Measurements from ENCODE around the gene DCLRE1B.

DNA sequence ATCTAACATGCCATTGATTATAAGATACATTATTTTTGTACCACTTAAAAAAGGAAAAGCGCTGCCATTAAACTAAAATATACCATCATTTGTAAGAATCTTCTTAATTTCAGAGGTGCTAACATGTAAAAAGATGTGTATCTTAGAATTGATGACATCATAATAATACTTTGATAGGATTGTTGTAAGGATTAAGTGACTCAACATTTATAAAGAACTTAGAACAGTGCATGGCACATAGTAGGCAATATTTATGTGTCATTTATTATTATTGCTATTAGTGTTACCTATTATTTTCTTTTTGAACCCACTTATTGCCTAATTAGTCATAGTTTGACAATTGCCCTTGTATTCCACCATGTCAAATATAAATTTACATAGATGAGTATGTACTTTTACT, 45.8 kb downstream of the DCLRE1B start:
- TF ChIP-seq, protein P1, sequence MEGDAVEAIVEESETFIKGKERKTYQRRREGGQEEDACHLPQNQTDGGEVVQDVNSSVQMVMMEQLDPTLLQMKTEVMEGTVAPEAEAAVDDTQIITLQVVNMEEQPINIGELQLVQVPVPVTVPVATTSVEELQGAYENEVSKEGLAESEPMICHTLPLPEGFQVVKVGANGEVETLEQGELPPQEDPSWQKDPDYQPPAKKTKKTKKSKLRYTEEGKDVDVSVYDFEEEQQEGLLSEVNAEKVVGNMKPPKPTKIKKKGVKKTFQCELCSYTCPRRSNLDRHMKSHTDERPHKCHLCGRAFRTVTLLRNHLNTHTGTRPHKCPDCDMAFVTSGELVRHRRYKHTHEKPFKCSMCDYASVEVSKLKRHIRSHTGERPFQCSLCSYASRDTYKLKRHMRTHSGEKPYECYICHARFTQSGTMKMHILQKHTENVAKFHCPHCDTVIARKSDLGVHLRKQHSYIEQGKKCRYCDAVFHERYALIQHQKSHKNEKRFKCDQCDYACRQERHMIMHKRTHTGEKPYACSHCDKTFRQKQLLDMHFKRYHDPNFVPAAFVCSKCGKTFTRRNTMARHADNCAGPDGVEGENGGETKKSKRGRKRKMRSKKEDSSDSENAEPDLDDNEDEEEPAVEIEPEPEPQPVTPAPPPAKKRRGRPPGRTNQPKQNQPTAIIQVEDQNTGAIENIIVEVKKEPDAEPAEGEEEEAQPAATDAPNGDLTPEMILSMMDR (IDR thresholded peaks at IDR 0.05 in 8 of 11, conservative IDR thresholded peaks at IDR 0.05 in 3 of 11): no peak
- no peak for TF ChIP-seq POLR2A (IDR thresholded peaks at IDR 0.05)
- no peak for TF ChIP-seq POLR2AphosphoS5 (IDR thresholded peaks at IDR 0.05)

Measured in spleen (tissue), 7 donors.